ENCODE measurements around the gene WDR93. TPM values are rescaled to one million over a fixed set of nuclear protein-coding genes. Genes with fewer than 3 reads are reported as not detected.

Gene WDR93
- total and polyA plus RNA-seq, 4 donors = 0.08 TPM; not detected in 2

GRCh38 chr15:89732451-89733172 is 42.0 kb downstream of the WDR93 start:
- no peak for DNase-seq (ENCODE audit: low spot score)
- 75% methylated on average over 8 of the region's 8 CpGs for WGBS
- H3K27me3 ChIP-seq (ENCODE audit: control insufficient read depth in 4 of 4, insufficient read depth in 4 of 4, low read length in 3 of 4) = no peaks in the 10 kb centered on the region

DNA sequence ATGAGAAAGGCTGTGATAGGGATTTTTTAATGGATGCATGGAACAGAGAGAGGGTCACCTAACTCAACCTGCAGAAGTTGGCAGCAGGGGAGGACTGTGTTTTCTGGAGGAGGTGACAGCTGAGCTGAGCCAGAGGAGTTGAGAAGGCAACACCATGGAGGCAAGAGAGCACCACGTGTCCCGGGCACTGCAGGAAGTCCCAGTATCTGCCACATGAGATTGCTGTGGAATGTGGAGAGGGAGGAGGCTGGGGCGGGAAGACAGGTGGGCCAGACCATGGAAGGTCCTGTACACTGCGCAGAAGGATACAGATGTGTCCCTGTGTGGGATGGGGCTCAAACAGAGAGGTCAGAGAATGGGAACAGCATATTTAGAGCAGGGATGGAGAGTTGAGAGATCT is 45.2 kb downstream of the WDR93 start:
- no peak for DNase-seq (ENCODE audit: low spot score)
- H3K4me3 ChIP-seq (ENCODE audit: low read depth in 1 of 3, low read length in 3 of 3) = no peak overlapping the region
- H3K36me3 ChIP-seq (ENCODE audit: control insufficient read depth in 4 of 4, insufficient read depth in 3 of 4, low read depth in 1 of 4, low read length in 3 of 4) = no peaks in the 10 kb centered on the region
- no peak for TF ChIP-seq FOXA2 (IDR thresholded peaks at IDR 0.05)
- TF ChIP-seq SP1 (IDR thresholded peaks at IDR 0.05) = no peak
- H3K27me3 ChIP-seq (ENCODE audit: control insufficient read depth in 4 of 4, insufficient read depth in 4 of 4, low read length in 3 of 4) = no peaks in the 10 kb centered on the region
- no peak overlapping the region for H3K9ac ChIP-seq (ENCODE audit: low read depth in 1 of 2, low read length in 2 of 2)
- H3K9me3 ChIP-seq (ENCODE audit: control insufficient read depth in 4 of 4, low read length in 3 of 4) = no peaks in the 10 kb centered on the region
- 71% methylated on average over 4 of the region's 4 CpGs for WGBS
- no peak overlapping the region for H3K27ac ChIP-seq (ENCODE audit: low read depth in 1 of 2, low read length in 2 of 2)
- H3K4me1 ChIP-seq (ENCODE audit: control insufficient read depth in 4 of 4, insufficient read depth in 4 of 4, low read length in 3 of 4) = peaks cover 0 to 3% (median 0%) of the 10 kb centered on the region in 4 donors

More at GRCh38 chr15:89732451-89733172, 42.0 kb downstream of the WDR93 start:
- Histone ChIP-seq H3K9me3 (ENCODE audit: control insufficient read depth in 4 of 4, low read length in 3 of 4) (no peaks in the 10 kb centered on the region), H3K9ac (ENCODE audit: low read depth in 1 of 2, low read length in 2 of 2) (no peak overlapping the region), H3K4me3 (ENCODE audit: low read depth in 1 of 3, low read length in 3 of 3) (no peak overlapping the region), H3K4me1 (ENCODE audit: control insufficient read depth in 4 of 4, insufficient read depth in 4 of 4, low read length in 3 of 4) (no peaks in the 10 kb centered on the region), H3K27ac (ENCODE audit: low read depth in 1 of 2, low read length in 2 of 2) (no peak overlapping the region), H3K36me3 (ENCODE audit: control insufficient read depth in 4 of 4, insufficient read depth in 3 of 4, low read depth in 1 of 4, low read length in 3 of 4) (no peaks in the 10 kb centered on the region)
- TF ChIP-seq FOXA1 (IDR thresholded peaks at IDR 0.05) (no peak), NR2F2 (IDR thresholded peaks at IDR 0.05) (no peak), FOXA2 (IDR thresholded peaks at IDR 0.05) (no peak), MAX (IDR thresholded peaks at IDR 0.05) (no peak), RXRA (IDR thresholded peaks at IDR 0.05) (no peak), TAF1 (conservative IDR thresholded peaks at IDR 0.05) (no peak), HNF4A (conservative IDR thresholded peaks at IDR 0.05) (no peak), RAD21 (IDR thresholded peaks at IDR 0.05) (no peak)
- TF ChIP-seq, protein P1, sequence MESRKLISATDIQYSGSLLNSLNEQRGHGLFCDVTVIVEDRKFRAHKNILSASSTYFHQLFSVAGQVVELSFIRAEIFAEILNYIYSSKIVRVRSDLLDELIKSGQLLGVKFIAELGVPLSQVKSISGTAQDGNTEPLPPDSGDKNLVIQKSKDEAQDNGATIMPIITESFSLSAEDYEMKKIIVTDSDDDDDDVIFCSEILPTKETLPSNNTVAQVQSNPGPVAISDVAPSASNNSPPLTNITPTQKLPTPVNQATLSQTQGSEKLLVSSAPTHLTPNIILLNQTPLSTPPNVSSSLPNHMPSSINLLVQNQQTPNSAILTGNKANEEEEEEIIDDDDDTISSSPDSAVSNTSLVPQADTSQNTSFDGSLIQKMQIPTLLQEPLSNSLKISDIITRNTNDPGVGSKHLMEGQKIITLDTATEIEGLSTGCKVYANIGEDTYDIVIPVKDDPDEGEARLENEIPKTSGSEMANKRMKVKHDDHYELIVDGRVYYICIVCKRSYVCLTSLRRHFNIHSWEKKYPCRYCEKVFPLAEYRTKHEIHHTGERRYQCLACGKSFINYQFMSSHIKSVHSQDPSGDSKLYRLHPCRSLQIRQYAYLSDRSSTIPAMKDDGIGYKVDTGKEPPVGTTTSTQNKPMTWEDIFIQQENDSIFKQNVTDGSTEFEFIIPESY (IDR thresholded peaks at IDR 0.05) = no peak
- TF ChIP-seq, protein P2, sequence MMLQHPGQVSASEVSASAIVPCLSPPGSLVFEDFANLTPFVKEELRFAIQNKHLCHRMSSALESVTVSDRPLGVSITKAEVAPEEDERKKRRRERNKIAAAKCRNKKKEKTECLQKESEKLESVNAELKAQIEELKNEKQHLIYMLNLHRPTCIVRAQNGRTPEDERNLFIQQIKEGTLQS (IDR thresholded peaks at IDR 0.05) = no peak

- Histone ChIP-seq H3K4me3 (ENCODE audit: low read depth in 1 of 3, low read length in 3 of 3) (no peak overlapping the region), H3K9me3 (ENCODE audit: control insufficient read depth in 4 of 4, low read length in 3 of 4) (no peaks in the 10 kb centered on the region), H3K9ac (ENCODE audit: low read depth in 1 of 2, low read length in 2 of 2) (no peak overlapping the region), H3K36me3 (ENCODE audit: control insufficient read depth in 4 of 4, insufficient read depth in 3 of 4, low read depth in 1 of 4, low read length in 3 of 4) (no peaks in the 10 kb centered on the region), H3K27me3 (ENCODE audit: control insufficient read depth in 4 of 4, insufficient read depth in 4 of 4, low read length in 3 of 4) (no peaks in the 10 kb centered on the region), H3K27ac (ENCODE audit: low read depth in 1 of 2, low read length in 2 of 2) (no peak overlapping the region), H3K4me1 (ENCODE audit: control insufficient read depth in 4 of 4, insufficient read depth in 4 of 4, low read length in 3 of 4) (peaks cover 0 to 3% (median 0%) of the 10 kb centered on the region in 4 donors)
- DNase-seq (ENCODE audit: low spot score) = peak; percentile 56
- TF ChIP-seq, protein P1 (IDR thresholded peaks at IDR 0.05) = no peak
- TF ChIP-seq, protein P3, sequence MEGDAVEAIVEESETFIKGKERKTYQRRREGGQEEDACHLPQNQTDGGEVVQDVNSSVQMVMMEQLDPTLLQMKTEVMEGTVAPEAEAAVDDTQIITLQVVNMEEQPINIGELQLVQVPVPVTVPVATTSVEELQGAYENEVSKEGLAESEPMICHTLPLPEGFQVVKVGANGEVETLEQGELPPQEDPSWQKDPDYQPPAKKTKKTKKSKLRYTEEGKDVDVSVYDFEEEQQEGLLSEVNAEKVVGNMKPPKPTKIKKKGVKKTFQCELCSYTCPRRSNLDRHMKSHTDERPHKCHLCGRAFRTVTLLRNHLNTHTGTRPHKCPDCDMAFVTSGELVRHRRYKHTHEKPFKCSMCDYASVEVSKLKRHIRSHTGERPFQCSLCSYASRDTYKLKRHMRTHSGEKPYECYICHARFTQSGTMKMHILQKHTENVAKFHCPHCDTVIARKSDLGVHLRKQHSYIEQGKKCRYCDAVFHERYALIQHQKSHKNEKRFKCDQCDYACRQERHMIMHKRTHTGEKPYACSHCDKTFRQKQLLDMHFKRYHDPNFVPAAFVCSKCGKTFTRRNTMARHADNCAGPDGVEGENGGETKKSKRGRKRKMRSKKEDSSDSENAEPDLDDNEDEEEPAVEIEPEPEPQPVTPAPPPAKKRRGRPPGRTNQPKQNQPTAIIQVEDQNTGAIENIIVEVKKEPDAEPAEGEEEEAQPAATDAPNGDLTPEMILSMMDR (IDR thresholded peaks at IDR 0.05; ENCODE audit: low read depth, low read length, missing input control) = peak; percentile 98
- no peak for TF ChIP-seq GABPA (IDR thresholded peaks at IDR 0.05 in 1 of 2, conservative IDR thresholded peaks at IDR 0.05 in 1 of 2)
- peak; percentile 93 to 96 for TF ChIP-seq RAD21 (IDR thresholded peaks at IDR 0.05)
- 7% methylated on average over 8 of the region's 8 CpGs for WGBS
These were observed 49.5 kb downstream of the WDR93 start for GRCh38 chr15:89740137-89740536.
